HG03045 (cell line): Measurements from ENCODE around the gene TUSC2.
"Not testable (repeated sequence)": the region's sequence is repeated elsewhere in the genome, so short reads cannot be mapped to it uniquely, and the experiment has no call there.

ENCODE experiments used
- ATAC-seq: cut with Tn5 transposase; IDR thresholded peaks from one replicate; pipeline ENCODE4 v1.9.1; 2021; ENCODE audit warnings: mild to moderate bottlenecking, moderate library complexity; ENCODE audit not compliant: unreplicated experiment

Gene TUSC2

GRCh38 chr3:50319894-50320625 is 8.0 kb downstream of the TUSC2 start:
- ATAC-seq: no peak

GRCh38 chr3:50319181-50319893 is 8.7 kb downstream of the TUSC2 start:
- ATAC-seq: no peak

- ATAC-seq: no peak
Observed at GRCh38 chr3:50318615-50319014, 9.4 kb downstream of the TUSC2 start.

- ATAC-seq: no peak
Observed at GRCh38 chr3:50318163-50318562, 9.9 kb downstream of the TUSC2 start.

- no peak for ATAC-seq
Observed at GRCh38 chr3:50317300-50317699, 10.7 kb downstream of the TUSC2 start.

- no peak for ATAC-seq
Observed at GRCh38 chr3:50316657-50317242, 11.3 kb downstream of the TUSC2 start.

GRCh38 chr3:50314816-50315215 is 13.2 kb downstream of the TUSC2 start:
- no peak for ATAC-seq

GRCh38 chr3:50314342-50314741 is 13.7 kb downstream of the TUSC2 start:
- ATAC-seq: no peak

GRCh38 chr3:50312041-50312440 is 16.0 kb downstream of the TUSC2 start:
- ATAC-seq: not testable (repeated sequence)

GRCh38 chr3:50304601-50305000 is 23.4 kb downstream of the TUSC2 start:
- ATAC-seq: no peak

GRCh38 chr3:50303013-50303815 is 24.8 kb downstream of the TUSC2 start, which contains the start of gene HYAL1:
TSS of gene HYAL1 (minus strand) at chr3:50303574. CDS start at chr3:50302956, 618 bp downstream.
- ATAC-seq: no peak

GRCh38 chr3:50302095-50303012 is 25.7 kb downstream of the TUSC2 start:
- ATAC-seq: no peak

- no peak for ATAC-seq
Observed at GRCh38 chr3:50300681-50301254, 27.3 kb downstream of the TUSC2 start.

GRCh38 chr3:50299929-50300680 is 27.9 kb downstream of the TUSC2 start:
- ATAC-seq: no peak

GRCh38 chr3:50299638-50299928 is 28.4 kb downstream of the TUSC2 start:
- ATAC-seq: no peak

GRCh38 chr3:50298836-50299637 is 29.0 kb downstream of the TUSC2 start, which contains the start of the genes HYAL3 and NAA80:
TSS of gene HYAL3 (minus strand) at chr3:50299405. CDS start at chr3:50295602, 3,803 bp downstream.
TSS of gene NAA80 (minus strand) at chr3:50299405. CDS start at chr3:50297463, 1,942 bp downstream.
- peak; percentile 81 for ATAC-seq

GRCh38 chr3:50297896-50298725 is 29.9 kb downstream of the TUSC2 start:
- no peak for ATAC-seq
